Activated T-helper 1 cell treated with anti-CD3 and anti-CD28 coated beads, Interleukin-12 subunit alpha, Interleukin-12 subunit beta, Interleukin-2, Interleukin-4 antibody, amounts not matched to agents 30 ng/mL and 10 ng/mL and 1 ng/mL, durations not matched to agents 14 hours and 24 hours and 36 hours (primary cell): ENCODE results near the gene CUL1. TPM values are rescaled to one million over a fixed set of nuclear protein-coding genes. Genes with fewer than 3 reads are reported as not detected.
"Not testable (repeated sequence)": the region's sequence is repeated elsewhere in the genome, so short reads cannot be mapped to it uniquely, and the experiment has no call there.

Experiments used
- DNase-seq: peaks from one replicate; pipeline ENCODE4 v3.0.0; 2021; ENCODE audit warnings: low spot score
- H3K27ac Mint-ChIP-seq: one replicate; pipeline ENCODE4 v1.8.0; 2021; ENCODE audit warnings: mild to moderate bottlenecking, mixed read lengths
- H3K27me3 Mint-ChIP-seq: one replicate; pipeline ENCODE4 v1.8.0; 2022; ENCODE audit warnings: mild to moderate bottlenecking, moderate library complexity, mixed read lengths; ENCODE audit not compliant: insufficient read depth
- H3K36me3 Mint-ChIP-seq: one replicate; pipeline ENCODE4 v1.8.0; 2021; ENCODE audit warnings: low read depth, mixed read lengths
- H3K4me1 Mint-ChIP-seq: one replicate; pipeline ENCODE4 v1.8.0; 2021; ENCODE audit warnings: low read depth, mixed read lengths
- H3K4me3 Mint-ChIP-seq: one replicate; pipeline ENCODE4 v1.8.0; 2021; ENCODE audit warnings: mild to moderate bottlenecking, moderate library complexity, mixed read lengths
- H3K9me3 Mint-ChIP-seq: one replicate; pipeline ENCODE4 v1.8.0; 2021; ENCODE audit warnings: mixed read lengths
- intact Hi-C: fragments of 100-400 bp; cut with micrococcal nuclease; formaldehyde crosslinking; loops from one replicate; pipeline ENCODE4 v1.15.1; 2024
- total RNA-seq: library from RNA; stranded (reverse); gene quantifications from 2 replicates; pipeline ENCODE4 v1.2.3, GENCODE V29; 2022

CUL1 gene
- total RNA-seq, 1 donor from 2014 or later: 79.3 TPM

DNA sequence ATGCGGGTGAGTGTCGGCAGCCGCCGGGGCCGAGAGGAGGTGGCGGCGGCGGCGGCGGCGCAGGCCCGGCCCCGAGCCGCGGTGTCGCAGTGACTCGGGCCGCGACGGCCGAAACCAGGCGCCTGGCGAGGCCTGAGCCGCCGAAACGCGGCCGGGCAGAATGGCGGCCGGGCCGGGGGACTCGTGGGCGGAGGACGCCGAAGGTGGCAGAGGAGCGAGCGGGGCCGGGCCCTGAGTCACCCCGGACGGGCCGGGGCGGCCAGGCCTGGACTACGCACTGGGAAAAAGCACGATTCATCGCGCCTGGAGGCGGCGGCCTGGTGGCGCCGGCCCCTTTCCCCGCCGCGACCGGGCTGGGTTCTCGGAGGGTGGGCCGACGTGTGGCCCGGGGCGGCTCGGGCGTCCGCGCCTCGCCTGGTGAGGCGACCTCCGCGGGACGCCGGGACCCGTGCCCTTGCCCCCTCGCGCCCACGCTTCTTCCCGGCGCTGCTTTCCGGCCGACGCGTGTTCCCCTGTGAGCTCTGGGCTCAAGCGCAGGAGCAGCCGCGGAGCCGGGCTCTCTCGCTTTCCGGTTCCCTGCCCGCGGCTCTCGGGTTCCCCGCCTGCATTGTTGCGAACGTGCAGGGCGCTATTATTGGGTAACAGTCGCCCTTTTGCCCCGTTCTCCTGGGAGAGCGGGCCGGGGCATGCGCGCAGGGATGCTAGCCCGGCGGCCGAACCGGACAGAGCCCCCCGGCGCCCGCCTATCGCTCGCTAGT, 500 bp downstream of the CUL1 start:
- intact Hi-C loops: loop anchor here (2.0 to 5.0 kb wide), 3 partner anchors 72 to 330 kb away; partner anchors contain the start of gene PDIA4
- peak overlapping the region; percentile 75 for H3K27ac Mint-ChIP-seq
- peaks cover 14% of the 10 kb centered on the region for H3K36me3 Mint-ChIP-seq
- H3K27me3 Mint-ChIP-seq: peaks cover 3% of the 10 kb centered on the region
- DNase-seq: peak; percentile 41
- H3K9me3 Mint-ChIP-seq: no peaks in the 10 kb centered on the region
- peak overlapping the region; percentile 99 for H3K4me3 Mint-ChIP-seq
- peaks cover 64% of the 10 kb centered on the region for H3K4me1 Mint-ChIP-seq

DNA sequence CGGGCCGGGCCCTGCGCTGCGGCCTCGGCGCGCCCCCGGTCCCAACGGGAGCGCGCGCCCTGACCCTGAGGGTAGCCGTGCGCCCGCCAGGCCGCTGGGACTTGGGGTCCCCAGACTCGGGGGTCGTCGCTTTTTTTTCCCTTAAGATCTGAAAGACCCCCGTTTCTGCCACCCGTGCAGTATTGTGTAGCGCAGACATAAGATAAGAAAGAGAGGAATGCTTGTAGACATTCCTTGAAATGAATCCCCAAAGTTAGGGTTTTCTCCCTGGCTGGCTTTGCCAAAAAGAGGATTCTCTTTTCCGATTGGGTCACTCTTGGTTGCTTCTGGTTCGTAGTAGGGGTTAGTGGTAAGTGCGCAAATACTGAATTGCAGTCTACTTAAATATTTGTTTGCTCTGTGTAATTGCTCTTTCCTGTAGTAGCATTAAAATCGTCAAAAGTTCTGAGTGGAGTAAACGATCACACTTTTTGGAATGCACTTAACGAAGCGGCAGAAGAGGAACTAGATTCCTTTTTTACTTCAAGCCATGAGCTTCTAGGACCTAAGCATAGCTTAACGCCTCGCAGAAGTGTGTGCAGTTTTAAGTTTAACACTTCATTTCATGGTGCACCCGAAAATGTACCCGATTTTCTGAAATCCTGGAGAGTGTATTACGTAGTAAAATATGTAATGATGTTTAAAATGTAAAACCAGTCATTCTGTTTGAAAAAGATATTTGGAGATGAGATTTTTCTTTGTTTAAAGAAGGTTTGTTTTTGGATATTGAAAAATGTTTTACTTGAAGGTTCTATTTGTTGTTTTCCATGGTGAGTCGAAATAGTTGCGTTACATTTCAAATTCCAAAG, 1.3 kb downstream of the CUL1 start:
- H3K27ac Mint-ChIP-seq: peak overlapping the region; percentile 97
- peaks cover 14% of the 10 kb centered on the region for H3K36me3 Mint-ChIP-seq
- H3K4me1 Mint-ChIP-seq: peaks cover 64% of the 10 kb centered on the region
- H3K4me3 Mint-ChIP-seq: peak overlapping the region; percentile 99
- peaks cover 3% of the 10 kb centered on the region for H3K27me3 Mint-ChIP-seq
- no peak for DNase-seq
- intact Hi-C loops: loop anchor here (1.0 to 5.0 kb wide), 6 partner anchors 8 to 329 kb away; partner anchors contain the start of gene PDIA4
- H3K9me3 Mint-ChIP-seq: no peaks in the 10 kb centered on the region

DNA sequence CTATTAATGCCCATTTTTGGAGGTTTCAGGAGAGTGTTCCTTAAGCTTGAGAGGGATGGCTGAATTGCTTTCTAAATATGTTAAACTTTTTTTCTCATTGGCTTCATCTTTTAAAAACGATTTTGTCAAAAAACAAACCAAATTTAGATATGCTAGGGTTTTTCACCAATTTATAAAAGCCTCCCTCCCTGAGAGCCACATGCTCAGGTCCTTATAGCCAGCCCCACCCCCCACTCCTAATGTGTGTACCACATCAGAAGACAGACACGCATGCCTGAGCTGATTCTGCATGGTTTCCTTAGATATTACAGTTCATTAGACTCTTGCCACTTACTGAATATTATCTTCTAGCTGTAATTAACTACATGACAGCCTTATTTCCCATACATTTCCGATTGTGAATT, 2.0 kb downstream of the CUL1 start:
- intact Hi-C loops: loop anchor here (1.0 kb wide), 3 partner anchors 8 to 283 kb away; no protein-coding TSS in a partner anchor
- Mint-ChIP-seq H3K9me3 (no peaks in the 10 kb centered on the region), H3K27me3 (peaks cover 3% of the 10 kb centered on the region), H3K27ac (peak overlapping the region; percentile 97), H3K4me3 (peak overlapping the region; percentile 99), H3K36me3 (peaks cover 14% of the 10 kb centered on the region), H3K4me1 (peaks cover 62% of the 10 kb centered on the region)
- no peak for DNase-seq

DNA sequence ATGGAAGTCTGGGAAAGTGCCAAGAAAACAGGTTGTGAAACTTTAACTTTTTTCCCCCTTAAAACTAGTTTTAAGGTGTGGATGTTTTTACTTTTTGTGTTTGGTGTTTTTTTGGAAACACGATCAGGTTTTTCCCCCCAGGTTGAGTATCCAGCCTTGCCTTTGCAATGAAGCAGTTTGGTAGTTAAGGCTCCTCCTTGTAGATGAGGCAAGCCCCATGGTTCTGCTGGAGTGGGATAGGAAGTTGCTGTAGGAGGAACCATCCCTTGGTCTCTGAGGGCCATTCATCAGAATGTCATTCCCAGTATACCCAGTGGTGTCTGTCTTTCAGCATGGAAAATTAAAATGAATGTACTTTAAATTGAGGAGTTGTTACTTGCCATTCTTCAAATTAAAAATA, 2.7 kb downstream of the CUL1 start:
- Mint-ChIP-seq H3K36me3 (peaks cover 14% of the 10 kb centered on the region), H3K9me3 (no peaks in the 10 kb centered on the region), H3K27me3 (peaks cover 3% of the 10 kb centered on the region), H3K4me1 (peaks cover 62% of the 10 kb centered on the region), H3K4me3 (peak overlapping the region; percentile 99), H3K27ac (peak overlapping the region; percentile 24)
- intact Hi-C loops: no loop called here
- no peak for DNase-seq

DNA sequence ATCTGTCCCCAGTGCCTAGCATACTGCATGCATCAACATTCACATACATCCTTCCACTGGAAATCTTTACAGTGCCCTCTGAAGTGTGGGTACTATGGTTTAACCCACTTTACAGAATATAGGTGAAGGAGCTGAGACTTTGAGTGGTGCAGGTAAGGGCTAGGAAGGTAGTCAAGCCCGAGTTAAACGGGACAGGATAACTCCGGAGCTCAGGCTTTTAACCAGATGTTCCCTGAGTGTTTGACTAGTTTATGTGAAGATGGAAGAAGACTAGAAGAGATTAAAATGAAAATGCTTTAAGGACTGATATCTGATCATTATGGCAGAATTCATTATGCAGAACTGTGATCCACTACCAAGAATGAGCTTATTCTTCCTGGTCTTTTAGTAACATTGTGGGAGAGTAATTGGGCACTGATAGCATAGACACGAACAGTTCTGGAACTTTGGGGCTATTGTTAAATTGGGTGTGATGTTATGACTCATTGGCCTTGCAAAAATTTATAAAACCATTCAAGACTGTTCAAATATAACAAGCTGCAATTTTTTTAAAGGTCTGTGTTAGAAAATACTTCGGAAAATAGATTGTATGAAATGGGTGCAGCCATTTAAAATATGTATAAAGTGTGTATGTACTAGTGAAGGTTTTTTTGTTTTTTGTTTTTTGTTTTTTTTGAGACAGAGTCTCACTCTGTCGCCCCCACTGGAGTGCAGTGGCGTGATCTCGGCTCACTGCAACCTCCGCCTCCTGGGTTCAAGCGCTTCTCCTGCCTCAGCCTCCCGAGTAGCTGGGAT, 4.4 kb downstream of the CUL1 start:
- DNase-seq: no peak
- no peaks in the 10 kb centered on the region for H3K9me3 Mint-ChIP-seq
- H3K4me3 Mint-ChIP-seq: no peak overlapping the region
- peaks cover 14% of the 10 kb centered on the region for H3K36me3 Mint-ChIP-seq
- H3K27ac Mint-ChIP-seq: no peak overlapping the region
- intact Hi-C loops: no loop called here
- H3K27me3 Mint-ChIP-seq: no peaks in the 10 kb centered on the region
- peaks cover 61% of the 10 kb centered on the region for H3K4me1 Mint-ChIP-seq

DNA sequence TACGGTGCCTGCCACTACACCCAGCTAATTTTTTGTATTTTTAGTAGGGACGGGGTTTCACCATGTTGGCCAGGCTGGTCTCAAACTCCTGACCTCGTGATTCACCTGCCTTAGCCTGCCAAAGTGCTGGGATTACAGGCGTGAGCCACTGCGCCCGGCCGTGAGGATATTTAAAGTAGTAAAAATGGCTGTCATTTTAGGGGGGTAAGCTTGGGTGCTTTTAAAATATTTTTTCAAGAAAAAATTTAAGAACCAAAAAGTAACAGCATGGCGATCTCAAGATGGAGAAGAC, 4.9 kb downstream of the CUL1 start:
- intact Hi-C loops: not testable (repeated sequence)

DNA sequence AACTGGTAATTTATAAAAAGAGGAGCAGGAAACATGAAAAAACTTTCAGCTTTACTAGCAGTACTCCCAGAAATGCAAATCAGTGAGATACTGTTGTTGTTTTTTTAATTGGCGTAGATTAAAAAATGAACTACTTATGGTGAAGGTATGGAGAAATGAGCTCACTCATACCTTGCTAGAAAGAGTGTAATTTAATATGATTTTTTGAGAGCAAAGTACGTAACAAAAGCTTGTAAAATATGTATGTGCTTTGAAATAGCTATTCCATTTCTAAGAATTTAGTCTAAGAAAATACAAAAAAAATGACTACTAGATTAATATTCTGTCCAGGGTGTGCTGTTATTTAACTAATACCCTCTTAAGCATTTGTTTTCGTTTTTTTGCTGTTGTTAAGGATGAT, 5.5 kb downstream of the CUL1 start:
- Mint-ChIP-seq H3K4me3 (no peak overlapping the region), H3K27me3 (no peaks in the 10 kb centered on the region), H3K4me1 (peaks cover 68% of the 10 kb centered on the region), H3K9me3 (no peaks in the 10 kb centered on the region), H3K27ac (no peak overlapping the region), H3K36me3 (peaks cover 14% of the 10 kb centered on the region)
- no peak for DNase-seq
- intact Hi-C loops: no loop called here

More for the DNA sequence above, 4.9 kb downstream of the CUL1 start:
- not testable (repeated sequence) for H3K27ac Mint-ChIP-seq, H3K27me3 Mint-ChIP-seq, DNase-seq, H3K4me3 Mint-ChIP-seq, H3K9me3 Mint-ChIP-seq
- Mint-ChIP-seq H3K36me3 (peaks cover 14% of the 10 kb centered on the region), H3K4me1 (peaks cover 66% of the 10 kb centered on the region)

DNA sequence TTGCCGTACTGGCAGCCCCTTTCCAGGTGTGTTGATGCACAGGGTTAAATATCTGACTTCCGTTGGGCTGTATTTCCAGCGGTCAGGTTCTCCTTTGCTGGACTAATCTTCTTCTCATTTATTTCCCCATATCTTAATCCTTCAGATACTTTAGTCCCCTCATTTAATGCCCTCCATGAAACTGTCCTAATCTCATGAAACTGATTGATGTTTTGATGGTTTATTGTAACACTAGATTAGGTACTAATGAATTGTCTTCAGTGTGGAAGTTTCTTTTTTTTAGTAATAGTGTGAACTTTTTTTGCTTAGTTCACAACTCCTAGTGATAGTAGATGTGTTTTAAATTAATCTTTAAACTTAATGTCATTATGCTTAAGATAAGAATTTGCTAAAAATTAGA, 6.3 kb downstream of the CUL1 start:
- no peak for DNase-seq
- H3K4me3 Mint-ChIP-seq: no peak overlapping the region
- peaks cover 66% of the 10 kb centered on the region for H3K4me1 Mint-ChIP-seq
- H3K27ac Mint-ChIP-seq: no peak overlapping the region
- intact Hi-C loops: no loop called here
- no peaks in the 10 kb centered on the region for H3K27me3 Mint-ChIP-seq
- peaks cover 12% of the 10 kb centered on the region for H3K36me3 Mint-ChIP-seq
- H3K9me3 Mint-ChIP-seq: no peaks in the 10 kb centered on the region

DNA sequence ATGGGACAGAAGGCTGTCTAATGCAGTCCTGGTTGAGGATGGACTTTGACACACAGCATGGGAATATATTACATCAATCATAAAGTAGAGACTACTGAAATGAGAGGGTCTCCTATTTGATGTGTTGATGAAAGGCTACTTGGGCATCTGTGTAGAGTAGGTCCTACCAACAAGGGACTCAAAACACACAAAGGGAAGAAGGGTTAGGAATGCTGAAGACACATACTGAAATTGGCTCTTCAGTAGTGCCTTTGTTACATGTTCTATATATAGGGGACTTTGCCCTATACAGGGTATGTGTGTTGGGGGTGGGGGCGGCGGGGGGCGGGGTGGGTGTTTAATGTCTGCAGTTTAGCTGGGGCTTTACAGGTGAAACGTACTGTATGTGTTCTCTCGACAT, 7.7 kb downstream of the CUL1 start:
- Mint-ChIP-seq H3K4me1 (peaks cover 58% of the 10 kb centered on the region), H3K27ac (no peak overlapping the region), H3K27me3 (no peaks in the 10 kb centered on the region), H3K9me3 (no peaks in the 10 kb centered on the region), H3K36me3 (peaks cover 4% of the 10 kb centered on the region), H3K4me3 (no peak overlapping the region)
- no peak for DNase-seq
- intact Hi-C loops: no loop called here

DNA sequence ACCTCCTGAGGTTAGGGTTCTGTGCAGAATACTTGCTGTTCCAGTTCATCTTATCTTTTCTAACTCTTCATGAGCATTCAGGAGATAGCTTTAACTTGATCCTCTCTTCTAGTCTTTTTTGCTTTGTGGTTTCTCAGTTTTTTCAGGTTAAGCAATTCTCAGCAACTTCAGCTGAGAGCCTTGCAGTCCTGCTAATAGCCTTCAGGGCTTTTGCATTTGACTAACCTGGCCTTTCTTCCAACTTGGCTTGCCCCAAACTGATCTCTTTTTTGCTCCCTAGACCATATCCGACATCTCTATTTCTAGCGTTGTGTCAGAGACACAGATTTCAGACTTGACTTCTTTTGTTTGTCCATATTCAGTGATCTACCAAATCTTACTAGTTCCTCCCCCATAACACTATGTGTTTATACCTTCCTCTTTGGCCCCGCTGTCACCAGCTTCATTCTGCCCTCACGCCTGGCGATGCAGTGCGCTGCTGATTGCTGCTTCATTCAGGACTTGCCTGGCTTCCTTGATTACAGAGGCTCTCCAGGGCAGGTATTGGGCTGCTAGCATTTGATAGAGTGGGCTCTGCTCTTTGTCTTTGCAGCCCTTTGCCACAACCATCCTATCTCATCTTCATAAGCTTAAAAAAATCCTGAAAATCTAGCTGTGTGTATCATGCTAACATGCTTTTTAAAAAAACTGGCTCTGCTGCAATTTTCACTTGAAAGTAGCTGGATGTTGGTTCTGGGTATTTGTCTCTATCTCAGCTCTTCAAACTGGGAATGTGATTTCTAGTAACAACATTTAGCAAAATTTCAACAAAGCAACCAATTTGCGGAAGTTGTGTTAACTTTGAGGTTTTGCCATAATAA, 9.6 kb downstream of the CUL1 start:
- peaks cover 54% of the 10 kb centered on the region for H3K4me1 Mint-ChIP-seq
- DNase-seq: no peak
- peaks cover 7% of the 10 kb centered on the region for H3K36me3 Mint-ChIP-seq
- no peak overlapping the region for H3K4me3 Mint-ChIP-seq
- intact Hi-C loops: loop anchor here (1.0 kb wide), 1 partner anchor 8 kb away; no protein-coding TSS in a partner anchor
- peak overlapping the region; percentile 36 for H3K27ac Mint-ChIP-seq
- no peaks in the 10 kb centered on the region for H3K27me3 Mint-ChIP-seq
- H3K9me3 Mint-ChIP-seq: no peaks in the 10 kb centered on the region

DNA sequence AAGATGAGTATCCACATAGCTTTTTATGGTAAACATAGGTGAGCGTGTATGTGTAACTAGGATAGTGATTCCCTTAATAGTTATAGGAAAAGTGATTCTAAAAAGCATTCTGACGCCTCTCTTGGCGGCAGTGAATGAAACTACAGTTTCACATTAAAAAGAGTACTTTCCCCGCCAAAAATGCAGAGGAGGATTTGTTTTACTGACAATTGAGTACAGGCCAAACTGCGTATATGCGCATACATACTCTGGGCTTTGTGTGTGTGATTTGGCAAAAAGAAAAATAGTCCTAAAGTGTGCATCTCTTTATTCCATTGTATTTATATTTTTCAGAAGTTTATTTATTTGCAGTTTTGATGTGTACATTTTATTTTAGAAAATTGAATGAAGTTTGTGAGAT, 10.3 kb downstream of the CUL1 start:
- H3K27ac Mint-ChIP-seq: no peak overlapping the region
- H3K4me1 Mint-ChIP-seq: peaks cover 51% of the 10 kb centered on the region
- H3K27me3 Mint-ChIP-seq: no peaks in the 10 kb centered on the region
- no peak for DNase-seq
- H3K9me3 Mint-ChIP-seq: no peaks in the 10 kb centered on the region
- H3K4me3 Mint-ChIP-seq: no peak overlapping the region
- intact Hi-C loops: no loop called here
- H3K36me3 Mint-ChIP-seq: peaks cover 7% of the 10 kb centered on the region

DNA sequence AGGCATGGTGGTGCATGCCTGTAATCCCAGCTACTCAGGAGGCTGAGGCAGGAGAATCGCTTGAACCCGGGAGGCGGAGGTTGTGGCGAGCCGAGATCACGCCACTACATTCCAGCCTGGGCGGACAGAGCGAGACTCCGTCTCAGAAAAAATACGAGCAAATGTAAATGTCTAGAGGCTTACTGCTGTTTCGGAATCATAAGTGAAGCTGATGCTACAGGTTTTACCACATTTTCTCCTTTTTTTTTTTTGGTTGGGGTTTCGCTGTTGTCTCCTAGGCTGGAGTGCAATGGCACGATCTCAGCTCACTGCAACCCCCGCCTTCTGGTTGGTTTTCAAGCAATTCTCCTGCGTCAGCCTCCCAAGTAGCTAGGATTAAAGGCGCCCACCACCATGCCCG, 11.7 kb downstream of the CUL1 start:
- intact Hi-C loops, H3K27ac Mint-ChIP-seq, H3K9me3 Mint-ChIP-seq: not testable (repeated sequence)

More for the DNA sequence above, 11.7 kb downstream of the CUL1 start:
- H3K4me3 Mint-ChIP-seq, H3K27me3 Mint-ChIP-seq, DNase-seq: not testable (repeated sequence)
- Mint-ChIP-seq H3K36me3 (peaks cover 12% of the 10 kb centered on the region), H3K4me1 (peaks cover 63% of the 10 kb centered on the region)
